ENCODE results near the gene ITSN1.

ITSN1 gene

DNA sequence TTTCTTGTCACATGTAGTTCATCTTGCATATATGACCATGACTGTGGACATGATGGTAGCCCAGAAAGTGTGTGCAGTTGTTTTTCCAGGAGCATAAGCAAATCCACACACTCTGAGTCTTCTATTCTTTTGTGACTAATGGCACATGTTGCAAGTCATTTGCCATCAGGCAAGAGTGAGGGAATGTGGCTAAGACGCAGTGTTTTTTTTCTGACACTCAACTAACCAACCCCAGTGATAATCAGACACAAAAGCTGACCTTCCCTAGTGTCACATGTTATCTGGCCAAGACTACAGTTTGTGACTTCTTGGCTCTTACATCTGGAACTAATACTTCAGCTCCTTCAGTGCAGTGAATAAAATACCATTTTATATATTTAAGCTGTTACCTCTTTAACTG is 108.8 kb downstream of the ITSN1 start:
- no peak overlapping the region for H3K4me3 ChIP-seq (ENCODE audit: low read depth, low read length)
- TF ChIP-seq, protein P1, sequence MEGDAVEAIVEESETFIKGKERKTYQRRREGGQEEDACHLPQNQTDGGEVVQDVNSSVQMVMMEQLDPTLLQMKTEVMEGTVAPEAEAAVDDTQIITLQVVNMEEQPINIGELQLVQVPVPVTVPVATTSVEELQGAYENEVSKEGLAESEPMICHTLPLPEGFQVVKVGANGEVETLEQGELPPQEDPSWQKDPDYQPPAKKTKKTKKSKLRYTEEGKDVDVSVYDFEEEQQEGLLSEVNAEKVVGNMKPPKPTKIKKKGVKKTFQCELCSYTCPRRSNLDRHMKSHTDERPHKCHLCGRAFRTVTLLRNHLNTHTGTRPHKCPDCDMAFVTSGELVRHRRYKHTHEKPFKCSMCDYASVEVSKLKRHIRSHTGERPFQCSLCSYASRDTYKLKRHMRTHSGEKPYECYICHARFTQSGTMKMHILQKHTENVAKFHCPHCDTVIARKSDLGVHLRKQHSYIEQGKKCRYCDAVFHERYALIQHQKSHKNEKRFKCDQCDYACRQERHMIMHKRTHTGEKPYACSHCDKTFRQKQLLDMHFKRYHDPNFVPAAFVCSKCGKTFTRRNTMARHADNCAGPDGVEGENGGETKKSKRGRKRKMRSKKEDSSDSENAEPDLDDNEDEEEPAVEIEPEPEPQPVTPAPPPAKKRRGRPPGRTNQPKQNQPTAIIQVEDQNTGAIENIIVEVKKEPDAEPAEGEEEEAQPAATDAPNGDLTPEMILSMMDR (IDR thresholded peaks at IDR 0.05; ENCODE audit: control insufficient read depth, extremely low read depth, insufficient read depth) = no peak
- DNase-seq (ENCODE audit: low read depth) = no peak

DNA sequence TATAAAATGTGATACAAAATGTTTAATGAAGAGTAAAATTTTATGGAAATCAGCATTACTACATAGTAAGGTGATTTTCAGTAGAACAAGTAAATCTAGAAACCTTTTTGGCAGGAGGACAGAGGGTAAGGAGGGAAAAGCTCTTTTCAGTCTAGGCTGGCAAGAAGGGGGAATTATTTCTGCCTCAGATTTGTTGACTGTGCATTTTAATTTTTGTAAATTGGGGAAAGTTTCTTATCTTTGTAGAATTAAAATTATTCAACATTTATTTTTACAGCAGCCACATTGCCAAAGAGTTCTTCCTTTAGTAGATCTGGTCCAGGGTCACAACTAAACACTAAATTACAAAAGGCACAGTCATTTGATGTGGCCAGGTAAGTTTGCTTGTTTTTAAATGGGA is 109.2 kb downstream of the ITSN1 start:
- TF ChIP-seq, protein P1 (IDR thresholded peaks at IDR 0.05; ENCODE audit: control insufficient read depth, extremely low read depth, insufficient read depth) = no peak
- no peak overlapping the region for H3K4me3 ChIP-seq (ENCODE audit: low read depth, low read length)

DNA sequence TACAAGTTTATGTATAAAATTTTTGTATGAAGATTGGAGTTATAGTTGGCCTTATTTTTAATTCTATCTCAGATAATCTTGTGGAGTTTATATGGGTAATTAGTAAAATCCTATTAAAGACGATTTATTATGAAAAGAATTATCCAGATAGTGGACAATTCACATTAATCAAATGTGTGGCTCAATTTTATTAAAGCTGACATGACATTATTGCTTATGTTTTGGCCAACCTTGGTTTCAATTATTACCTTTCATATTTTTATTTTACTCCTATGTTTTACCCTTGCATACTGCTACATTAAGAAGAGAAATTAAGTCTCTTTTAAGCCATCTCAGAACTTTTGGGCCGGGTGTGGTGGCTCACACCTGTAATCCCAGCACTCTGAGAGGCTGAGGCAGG is 110.0 kb downstream of the ITSN1 start:
- H3K4me3 ChIP-seq (ENCODE audit: low read depth, low read length) = no peak overlapping the region
- TF ChIP-seq, protein P1 (IDR thresholded peaks at IDR 0.05; ENCODE audit: control insufficient read depth, extremely low read depth, insufficient read depth) = no peak
- DNase-seq (ENCODE audit: low read depth) = no peak

More for the DNA sequence above, 109.2 kb downstream of the ITSN1 start:
- no peak for DNase-seq (ENCODE audit: low read depth)

DNA sequence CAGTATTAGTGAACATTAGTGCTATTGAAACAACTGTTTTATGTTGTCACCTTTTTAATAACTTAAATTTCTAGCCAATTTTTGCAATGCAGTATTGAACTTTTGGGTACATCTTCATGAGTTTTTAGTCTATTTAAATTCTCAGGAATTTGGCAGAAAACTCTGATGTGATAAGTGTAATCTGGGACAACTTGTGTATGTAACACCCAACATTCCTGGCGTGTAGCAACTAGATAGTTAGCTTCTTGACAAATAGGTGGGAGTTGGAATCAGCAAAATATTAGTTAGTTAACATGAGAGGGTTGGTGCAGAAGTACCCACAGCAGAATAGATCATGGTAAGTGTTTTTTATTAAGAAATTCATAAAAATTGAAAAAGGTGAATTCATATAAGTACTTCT is 111.6 kb downstream of the ITSN1 start:
- H3K4me3 ChIP-seq (ENCODE audit: low read depth, low read length) = no peak overlapping the region
- DNase-seq (ENCODE audit: low read depth) = no peak
- TF ChIP-seq, protein P1 (IDR thresholded peaks at IDR 0.05; ENCODE audit: control insufficient read depth, extremely low read depth, insufficient read depth) = no peak

DNA sequence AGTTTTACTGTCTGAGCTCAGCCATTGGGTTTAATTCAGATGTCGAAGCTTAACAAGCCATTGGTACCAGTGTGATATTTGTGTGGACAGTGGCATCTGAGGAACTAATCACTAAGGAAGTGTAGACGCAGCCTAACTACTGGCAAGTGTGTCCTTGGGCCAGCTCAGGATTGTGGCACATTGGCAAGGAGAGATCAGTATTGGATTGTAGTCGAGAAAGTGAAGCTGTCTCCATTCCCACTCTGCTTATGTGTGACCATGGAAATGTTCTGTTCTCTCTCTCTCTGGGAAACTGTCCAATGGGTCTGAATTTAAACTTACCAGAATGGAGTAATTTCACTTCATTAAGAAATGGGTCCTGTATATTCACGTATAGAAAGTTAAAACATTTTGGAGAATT is 112.2 kb downstream of the ITSN1 start:
- no peak overlapping the region for H3K4me3 ChIP-seq (ENCODE audit: low read depth, low read length)
- DNase-seq (ENCODE audit: low read depth) = no peak
- TF ChIP-seq, protein P1 (IDR thresholded peaks at IDR 0.05; ENCODE audit: control insufficient read depth, extremely low read depth, insufficient read depth) = no peak

DNA sequence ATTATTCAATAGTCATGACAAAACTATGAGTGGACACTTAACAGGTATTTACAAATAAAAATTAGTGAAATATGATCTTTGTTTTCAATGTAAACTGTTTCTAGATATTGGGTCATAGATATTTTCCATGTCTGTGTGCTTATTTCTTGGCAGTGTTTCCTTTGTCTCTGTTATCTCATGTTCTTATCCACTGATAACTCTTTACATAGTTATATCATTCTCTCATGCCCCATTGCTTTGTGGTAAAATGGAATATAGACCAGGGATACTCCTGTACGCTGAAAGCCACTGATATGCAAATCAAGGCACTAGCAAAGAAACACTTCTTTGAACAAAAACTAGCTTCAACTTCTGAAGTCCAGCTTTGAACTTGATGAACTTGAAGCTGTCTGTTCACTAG is 113.1 kb downstream of the ITSN1 start:
- no peak overlapping the region for H3K4me3 ChIP-seq (ENCODE audit: low read depth, low read length)
- TF ChIP-seq, protein P1 (IDR thresholded peaks at IDR 0.05; ENCODE audit: control insufficient read depth, extremely low read depth, insufficient read depth) = no peak
- DNase-seq (ENCODE audit: low read depth) = no peak

DNA sequence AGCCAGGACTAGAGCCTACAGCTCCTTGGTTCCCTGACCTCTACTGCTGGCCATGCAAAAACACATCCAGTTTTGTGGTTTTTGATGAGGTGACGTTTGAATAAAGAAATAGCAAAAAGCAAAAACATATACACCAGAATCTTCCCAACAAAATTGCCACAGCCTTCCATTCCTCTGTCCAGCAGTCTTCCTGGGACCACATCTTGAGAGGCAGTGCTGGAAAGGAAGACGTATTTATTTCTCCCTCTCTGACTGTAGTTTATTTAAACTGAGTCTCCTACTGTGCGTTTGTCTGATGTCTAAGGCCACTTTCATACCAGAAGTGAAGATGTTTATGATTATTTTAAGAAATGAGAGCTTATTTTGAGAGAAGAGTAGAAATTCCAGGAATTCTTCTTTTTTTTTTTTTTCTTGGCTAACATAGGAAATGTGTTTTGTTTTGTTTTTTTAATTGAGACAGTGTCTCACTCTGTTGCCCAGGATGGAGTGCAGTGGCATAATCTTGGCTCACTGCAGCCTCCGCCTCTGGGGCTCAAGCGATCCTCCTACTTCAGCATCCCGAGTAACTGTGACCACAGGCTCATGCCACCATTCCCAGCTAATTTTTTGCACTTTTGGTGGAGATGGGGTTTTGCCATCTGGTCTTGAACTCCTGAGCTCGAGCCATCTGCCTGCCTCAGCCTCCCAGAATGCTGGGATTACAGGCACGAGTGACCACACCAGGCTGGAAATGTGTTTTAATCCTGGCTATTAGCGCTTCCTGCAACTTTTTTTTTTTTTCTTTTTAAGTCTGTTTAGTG is 118.5 kb downstream of the ITSN1 start:
- H3K4me3 ChIP-seq (ENCODE audit: low read depth, low read length) = no peak overlapping the region
- no peak for DNase-seq (ENCODE audit: low read depth)
- TF ChIP-seq, protein P1 (IDR thresholded peaks at IDR 0.05; ENCODE audit: control insufficient read depth, extremely low read depth, insufficient read depth) = no peak

All from LNCaP clone FGC (cell line).